NCI-H1417 (cell line): ENCODE measurements around the gene LGALS7B.
"Not testable (repeated sequence)": the region's sequence is repeated elsewhere in the genome, so short reads cannot be mapped to it uniquely, and the experiment has no call there.

Experiments
- DNase-seq, 3 experiments: peaks; one replicate each; lab custom pipeline; 2025; lab: John Stamatoyannopoulos, UW

Gene LGALS7B

GRCh38 chr19:38796154-38796553 is 7.2 kb downstream of the LGALS7B start:
- no peak for DNase-seq

- DNase-seq = not testable (repeated sequence)
These were observed 8.8 kb downstream of the LGALS7B start for GRCh38 chr19:38797781-38798180.

DNA sequence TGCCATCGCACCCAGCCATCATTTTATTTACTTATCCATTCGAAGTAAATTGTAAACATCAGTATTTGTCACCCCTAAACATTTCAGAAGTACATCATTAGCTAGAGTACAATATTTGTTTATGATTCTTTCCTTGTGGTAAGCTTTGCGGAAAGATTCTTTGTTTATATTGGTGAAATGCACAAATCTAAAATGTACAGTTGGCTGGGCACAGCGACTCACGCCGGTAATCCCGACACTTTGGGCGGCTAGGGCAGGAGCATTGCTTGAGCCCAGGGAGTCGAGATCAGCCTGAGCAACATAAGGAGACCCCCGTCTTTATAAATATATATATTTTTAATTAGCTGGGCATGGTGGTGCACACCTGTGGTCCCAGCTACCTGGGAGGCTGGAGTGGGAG is 10.1 kb downstream of the LGALS7B start:
- DNase-seq = no peak

- no peak for DNase-seq
These were observed 11.8 kb downstream of the LGALS7B start for GRCh38 chr19:38800577-38801347.

- DNase-seq = no peak
These were observed 12.5 kb downstream of the LGALS7B start for GRCh38 chr19:38801359-38802095.

- DNase-seq = no peak
These were observed 14.5 kb downstream of the LGALS7B start for GRCh38 chr19:38803543-38803942.

DNA sequence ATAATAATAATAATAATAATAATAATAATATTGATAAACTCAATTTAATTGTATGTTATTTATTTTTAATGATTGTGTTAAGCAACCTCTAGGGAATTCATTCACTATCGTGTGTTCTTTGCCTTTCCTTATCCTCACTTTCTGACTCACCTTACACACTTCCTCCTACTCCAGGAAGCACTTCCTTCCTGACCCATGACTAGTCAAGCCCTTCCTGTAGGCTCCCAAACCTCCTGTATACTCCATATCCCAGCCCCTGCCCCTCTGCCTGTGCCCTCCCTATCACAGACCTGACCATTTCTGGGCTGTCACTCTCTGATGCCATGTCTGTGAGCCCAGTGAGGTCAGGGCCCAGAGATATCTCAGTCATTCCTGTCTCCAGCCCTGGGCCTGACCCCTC is 16.2 kb downstream of the LGALS7B start:
- no peak for DNase-seq

DNA sequence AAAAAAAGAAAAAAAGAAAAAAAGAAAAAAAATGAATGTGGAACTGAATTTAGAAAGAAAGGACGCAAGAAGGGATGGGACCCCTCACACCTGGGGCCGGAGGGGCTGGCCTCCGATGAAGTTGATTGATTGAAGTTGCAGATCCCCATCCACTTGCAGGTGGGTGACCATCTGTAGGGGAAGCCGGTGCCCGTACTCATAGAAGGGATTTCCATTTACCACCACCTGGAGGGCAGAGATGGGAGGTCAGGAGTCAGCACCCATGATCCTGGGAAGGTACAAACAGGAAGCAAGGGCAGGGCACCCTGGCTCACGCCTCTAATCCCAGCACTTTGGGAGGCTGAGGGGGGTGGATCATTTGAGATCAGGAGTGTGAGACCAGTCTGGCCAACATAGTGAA is 17.4 kb downstream of the LGALS7B start:
- no peak for DNase-seq

DNA sequence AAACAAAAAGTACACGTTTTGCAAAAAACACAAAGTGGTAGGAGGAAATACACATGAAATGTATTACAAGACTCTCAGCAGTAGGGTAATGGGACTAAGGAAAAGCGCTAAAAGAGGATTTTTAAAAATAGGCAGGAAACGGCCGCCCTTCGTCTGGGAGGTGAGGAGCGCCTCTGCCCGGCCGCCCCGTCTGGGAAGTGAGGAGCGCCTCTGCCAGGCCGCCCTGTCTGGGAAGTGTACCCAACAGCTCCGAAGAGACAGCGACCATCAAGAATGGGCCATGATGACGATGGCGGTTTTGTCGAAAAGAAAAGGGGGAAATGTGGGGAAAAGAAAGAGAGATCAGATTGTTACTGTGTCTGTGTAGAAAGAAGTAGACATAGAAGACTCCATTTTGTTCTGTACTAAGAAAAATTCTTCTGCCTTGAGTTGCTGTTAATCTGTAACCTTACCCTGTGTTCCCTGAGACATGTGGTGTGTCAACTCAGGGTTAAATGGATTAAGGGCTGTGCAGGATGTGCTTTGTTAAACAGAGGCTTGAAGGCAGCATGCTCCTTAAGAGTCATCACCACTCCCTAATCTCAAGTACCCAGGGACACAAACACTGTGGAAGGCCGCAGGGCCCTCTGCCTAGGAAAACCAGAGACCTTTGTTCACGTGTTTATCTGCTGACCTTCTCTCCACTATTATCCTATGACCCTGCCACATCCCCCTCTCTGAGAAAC is 18.5 kb downstream of the LGALS7B start:
- DNase-seq = peak in 1 of 3 experiments; percentile 16

DNA sequence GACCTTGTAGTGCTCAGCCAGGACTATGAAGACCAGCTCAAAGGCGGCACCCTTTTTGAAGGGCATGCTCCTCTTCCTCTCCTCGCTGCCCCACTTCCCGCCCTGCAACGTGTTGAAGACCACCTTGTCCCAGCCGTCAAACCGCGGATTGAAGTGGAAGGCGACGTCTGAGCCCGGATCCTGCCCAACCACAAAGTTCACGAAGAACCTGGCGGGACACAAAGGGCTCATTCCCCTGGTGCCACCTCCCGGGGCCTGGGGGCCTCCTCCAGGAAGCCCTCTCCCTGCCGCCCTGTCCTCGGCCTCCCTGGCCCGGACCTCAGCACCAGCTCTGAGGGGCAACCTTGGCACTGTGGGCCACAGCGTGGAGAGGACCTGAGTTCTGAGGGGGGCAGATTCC is 19.7 kb downstream of the LGALS7B start:
- no peak for DNase-seq

- no peak for DNase-seq
These were observed 20.7 kb downstream of the LGALS7B start for GRCh38 chr19:38809592-38810252.

DNA sequence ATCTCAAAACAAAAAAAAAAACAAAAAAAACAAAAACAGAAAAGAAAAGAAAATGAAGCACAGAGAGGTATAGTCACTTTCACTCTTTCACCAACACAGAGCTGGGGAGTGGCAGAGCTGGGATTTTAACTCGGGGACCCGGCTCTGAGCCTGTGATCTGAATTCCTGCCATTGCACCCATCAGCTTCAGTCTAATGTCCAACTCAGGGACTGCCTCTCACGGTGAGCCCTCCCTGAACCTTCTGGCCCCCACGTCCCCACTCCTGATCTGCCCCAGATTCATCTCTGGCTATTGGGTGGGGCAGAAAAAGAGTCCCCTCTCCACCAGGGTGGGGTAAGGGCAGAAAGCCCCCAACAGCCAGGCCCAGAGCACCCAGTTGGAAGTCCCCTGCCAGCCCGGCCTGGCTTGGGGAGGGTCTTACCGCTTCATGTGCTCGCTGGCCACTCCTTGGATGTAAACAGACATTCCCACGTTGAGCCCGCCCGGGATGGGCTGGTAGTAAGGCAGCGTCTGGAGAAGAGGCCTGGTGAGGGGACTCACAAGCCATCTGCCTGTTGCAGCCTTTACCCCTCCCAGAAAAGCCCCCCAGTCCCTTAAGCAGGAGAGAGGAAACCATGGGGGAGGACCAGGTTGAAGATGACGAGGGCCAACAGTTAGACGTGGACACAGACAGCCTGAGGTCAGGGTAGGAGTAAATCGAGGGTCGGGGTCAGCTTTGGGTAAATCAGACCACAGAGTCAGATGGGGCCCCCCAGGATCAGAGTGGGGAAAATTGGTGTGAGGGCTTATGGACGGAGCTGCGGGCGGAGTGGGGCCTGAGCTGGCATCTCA is 23.2 kb downstream of the LGALS7B start:
- no peak for DNase-seq

- no peak for DNase-seq
These were observed 23.9 kb downstream of the LGALS7B start, which contains the start of gene LGALS4 for GRCh38 chr19:38812841-38813320. LGALS4 (minus strand) TSS chr19:38812945; CDS start chr19:38812886, 59 bp downstream.

- DNase-seq = no peak
These were observed 24.3 kb downstream of the LGALS7B start for GRCh38 chr19:38813323-38813722.

- DNase-seq = not testable (repeated sequence)
These were observed 24.9 kb downstream of the LGALS7B start for GRCh38 chr19:38813932-38814331.

GRCh38 chr19:38815059-38816001 is 26.3 kb downstream of the LGALS7B start:
- no peak for DNase-seq

DNA sequence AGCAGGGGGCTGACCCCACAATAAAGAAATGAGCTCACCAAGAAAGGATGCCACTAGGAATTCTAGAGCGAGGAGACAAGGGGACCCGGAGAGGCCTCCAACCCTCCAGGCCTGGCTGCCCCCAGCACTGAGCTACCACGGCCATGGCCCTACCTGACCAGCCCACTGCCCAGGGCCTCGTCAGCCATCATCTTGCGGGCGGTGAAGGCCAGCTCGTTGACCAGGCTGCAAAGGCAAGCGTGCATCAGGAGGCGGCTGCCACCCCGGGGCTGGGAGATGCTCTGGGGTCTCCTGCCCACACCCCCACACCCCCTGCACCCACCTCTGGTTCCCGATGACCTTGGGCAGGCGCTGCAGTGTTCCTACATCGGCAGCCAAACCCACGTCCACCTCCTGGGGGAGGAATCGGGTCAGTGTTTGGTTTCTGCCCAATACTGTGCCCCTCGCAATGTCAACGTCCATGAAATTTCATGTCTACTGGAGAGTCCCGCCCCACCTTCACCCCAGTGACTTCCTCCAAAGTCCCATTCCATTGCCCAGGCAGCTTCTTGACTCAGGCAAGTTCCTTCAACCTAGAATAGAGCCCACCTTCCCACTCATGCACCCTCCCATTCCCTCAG is 27.2 kb downstream of the LGALS7B start:
- no peak for DNase-seq

- DNase-seq = no peak
These were observed 28.1 kb downstream of the LGALS7B start for GRCh38 chr19:38817081-38817480.

DNA sequence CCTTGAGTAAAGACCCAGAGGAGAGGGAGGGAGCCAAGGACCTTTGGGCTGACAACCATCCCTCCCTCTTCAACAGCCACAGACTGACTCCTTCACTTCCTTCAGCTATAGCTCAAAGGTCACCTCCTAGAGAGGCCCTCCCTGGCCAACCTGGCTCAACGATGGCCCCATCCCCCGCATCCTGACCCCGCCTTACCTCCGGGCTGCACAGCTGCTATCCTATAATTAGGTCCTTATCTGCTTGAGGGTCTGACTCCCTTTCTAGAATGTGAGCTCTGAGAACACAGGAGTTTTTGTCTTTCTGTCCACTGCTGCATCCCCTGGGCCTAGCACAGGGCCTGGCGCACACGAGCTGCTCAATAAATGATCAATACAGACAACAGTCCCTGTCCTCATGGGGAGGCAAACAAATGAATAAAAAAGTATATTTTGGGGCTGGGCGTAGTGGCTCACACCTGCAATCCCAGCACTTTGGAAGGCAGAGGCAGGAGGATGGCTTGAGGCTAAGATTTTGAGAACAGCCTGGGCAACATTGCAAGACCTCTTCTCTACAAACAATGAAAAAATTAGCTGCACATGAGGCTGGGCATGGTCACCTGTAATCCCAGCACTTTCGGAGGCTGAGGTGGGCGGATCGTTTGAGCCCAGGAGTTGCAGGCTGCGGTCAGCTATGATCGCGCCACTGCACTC is 30.4 kb downstream of the LGALS7B start:
- DNase-seq = peak in 1 of 3 experiments; percentile 30
